ENCODE measurements around the gene TSPAN13.

The TSPAN13 gene

DNA sequence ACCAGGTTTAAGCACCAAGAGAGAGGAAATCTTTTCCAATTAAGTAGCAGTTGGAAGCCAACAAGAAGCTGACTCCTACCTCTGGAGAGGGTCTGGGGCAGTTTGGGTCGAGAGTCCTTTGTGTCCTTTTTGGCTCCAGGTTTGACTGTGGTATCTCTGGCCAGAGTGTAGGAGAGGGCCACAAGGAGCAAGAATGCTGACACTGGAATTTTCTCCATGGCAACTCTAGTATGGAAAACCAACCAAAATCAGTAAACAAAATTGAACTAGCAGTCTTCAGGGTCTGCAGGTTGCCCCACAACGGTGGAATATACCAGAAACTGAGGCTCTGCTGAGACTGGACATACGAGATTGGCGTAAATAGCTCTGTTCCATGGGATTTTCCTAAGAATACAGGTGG lies 48.0 kb downstream of the TSPAN13 start:
- no peak overlapping the region for H3K4me3 ChIP-seq (replicated peaks in 1 of 2; ENCODE audit: low read depth in 2 of 2, low read length in 2 of 2)
- TF ChIP-seq, protein P1, sequence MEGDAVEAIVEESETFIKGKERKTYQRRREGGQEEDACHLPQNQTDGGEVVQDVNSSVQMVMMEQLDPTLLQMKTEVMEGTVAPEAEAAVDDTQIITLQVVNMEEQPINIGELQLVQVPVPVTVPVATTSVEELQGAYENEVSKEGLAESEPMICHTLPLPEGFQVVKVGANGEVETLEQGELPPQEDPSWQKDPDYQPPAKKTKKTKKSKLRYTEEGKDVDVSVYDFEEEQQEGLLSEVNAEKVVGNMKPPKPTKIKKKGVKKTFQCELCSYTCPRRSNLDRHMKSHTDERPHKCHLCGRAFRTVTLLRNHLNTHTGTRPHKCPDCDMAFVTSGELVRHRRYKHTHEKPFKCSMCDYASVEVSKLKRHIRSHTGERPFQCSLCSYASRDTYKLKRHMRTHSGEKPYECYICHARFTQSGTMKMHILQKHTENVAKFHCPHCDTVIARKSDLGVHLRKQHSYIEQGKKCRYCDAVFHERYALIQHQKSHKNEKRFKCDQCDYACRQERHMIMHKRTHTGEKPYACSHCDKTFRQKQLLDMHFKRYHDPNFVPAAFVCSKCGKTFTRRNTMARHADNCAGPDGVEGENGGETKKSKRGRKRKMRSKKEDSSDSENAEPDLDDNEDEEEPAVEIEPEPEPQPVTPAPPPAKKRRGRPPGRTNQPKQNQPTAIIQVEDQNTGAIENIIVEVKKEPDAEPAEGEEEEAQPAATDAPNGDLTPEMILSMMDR (IDR thresholded peaks at IDR 0.05; ENCODE audit: low read depth, low read length) = no peak
- no peak for DNase-seq (ENCODE audit: low read depth in 2 of 2)

DNA sequence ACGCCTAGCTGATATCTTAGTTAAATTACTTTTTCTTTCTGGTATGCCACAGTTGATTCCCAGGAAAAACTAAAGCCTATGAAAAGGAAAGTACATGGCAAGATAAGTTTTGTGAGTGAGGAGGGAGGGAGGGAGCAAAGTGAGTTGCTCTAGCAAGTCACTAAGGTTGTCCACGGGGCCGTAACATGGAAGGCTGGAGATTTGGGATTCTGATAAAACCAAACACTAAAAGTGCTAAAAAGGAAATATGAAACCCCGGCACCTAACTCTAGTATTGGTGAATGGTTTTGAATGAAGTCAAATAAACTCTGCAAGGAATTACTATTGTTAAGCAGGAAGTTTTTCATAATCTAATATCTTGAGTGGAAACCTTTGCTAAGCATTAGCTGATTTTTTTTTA lies 49.6 kb downstream of the TSPAN13 start:
- H3K4me3 ChIP-seq (replicated peaks in 1 of 2; ENCODE audit: low read depth in 2 of 2, low read length in 2 of 2) = no peak overlapping the region
- no peak for DNase-seq (ENCODE audit: low read depth in 2 of 2)
- TF ChIP-seq, protein P1 (IDR thresholded peaks at IDR 0.05; ENCODE audit: low read depth, low read length) = no peak

DNA sequence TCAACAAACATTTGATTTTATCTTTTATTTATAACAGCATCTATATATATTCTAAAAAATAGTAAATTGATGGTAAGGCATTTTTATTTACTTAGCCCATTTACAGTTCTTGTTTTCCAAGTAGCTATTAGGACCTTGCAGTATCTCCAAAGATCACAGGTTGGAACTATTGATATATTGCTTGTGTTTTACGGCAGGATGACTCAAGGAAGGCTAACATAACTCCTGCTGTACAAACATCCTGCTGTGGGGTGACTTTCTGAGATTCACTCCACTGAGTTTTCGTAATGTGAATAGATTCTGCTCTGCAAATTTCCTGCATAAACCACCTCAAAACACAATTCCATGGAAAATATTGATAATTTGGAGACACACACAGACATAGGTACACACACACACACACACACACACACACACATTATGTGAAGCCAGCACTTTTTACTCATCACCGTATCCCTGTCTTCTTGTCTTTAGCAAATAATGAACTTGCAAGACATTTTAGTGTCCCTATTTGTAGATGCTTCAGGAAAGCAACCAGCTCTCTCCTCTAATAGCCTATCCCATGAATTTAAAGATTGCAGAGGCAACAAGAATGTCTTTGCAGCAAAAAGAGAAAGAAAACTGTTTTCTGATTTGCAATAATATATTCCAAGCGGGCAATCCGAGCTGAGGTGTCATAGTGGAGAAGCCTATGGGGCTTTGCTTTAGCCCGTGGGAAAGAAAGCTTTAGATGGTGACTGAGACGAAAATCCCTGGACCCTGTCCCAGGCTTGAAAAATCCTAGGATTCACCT lies 50.5 kb downstream of the TSPAN13 start:
- DNase-seq (ENCODE audit: low read depth in 2 of 2) = peak in 1 of 2 donors; percentile 15
- H3K4me3 ChIP-seq (replicated peaks in 1 of 2; ENCODE audit: low read depth in 2 of 2, low read length in 2 of 2) = no peak overlapping the region
- TF ChIP-seq, protein P1 (IDR thresholded peaks at IDR 0.05; ENCODE audit: low read depth, low read length) = no peak

DNA sequence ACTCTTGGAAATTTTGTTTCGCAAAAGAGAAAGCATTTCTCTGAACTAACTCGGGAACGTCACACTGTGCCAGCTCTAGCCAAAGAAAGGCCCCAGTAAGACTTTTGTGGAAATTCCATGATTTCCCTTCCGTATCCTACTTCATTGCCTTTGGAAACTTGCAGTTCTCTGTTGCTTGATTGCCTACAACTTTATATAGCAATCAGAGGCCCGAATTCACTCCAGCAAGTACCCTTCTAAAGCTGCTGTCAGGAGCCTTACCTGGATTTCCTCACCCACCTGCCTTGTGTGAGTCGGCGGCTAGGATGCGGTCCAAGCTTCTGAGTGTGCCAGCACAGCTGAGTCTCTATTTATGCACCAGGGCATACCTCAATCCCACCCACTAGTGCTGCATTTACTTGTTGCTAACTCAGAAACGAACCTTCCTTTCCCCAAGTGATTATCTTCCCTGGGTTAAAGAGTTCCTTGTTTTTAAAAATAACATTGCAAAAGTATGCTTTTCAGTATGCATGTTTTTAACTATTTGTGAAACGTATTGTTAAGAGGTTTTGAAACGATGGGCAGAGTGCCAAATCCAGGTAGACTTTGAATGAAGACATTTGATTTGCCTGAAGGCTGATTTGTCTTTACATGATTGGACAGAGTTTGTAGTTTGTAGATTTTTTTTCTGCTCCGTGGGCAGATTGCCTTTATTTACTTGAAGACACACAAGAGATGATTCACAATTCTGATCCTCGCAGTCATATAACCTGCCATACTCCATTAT lies 51.3 kb downstream of the TSPAN13 start, which contains the start of gene AGR2:
Gene AGR2, minus strand, starts transcription at position 326 of the 766 bp plus-strand sequence. CDS start 3,203 bp downstream, outside the sequence.
- TF ChIP-seq, protein P1 (IDR thresholded peaks at IDR 0.05; ENCODE audit: low read depth, low read length) = no peak
- no peak for DNase-seq (ENCODE audit: low read depth in 2 of 2)
- no peak within 1 kb of the TSS for H3K4me3 ChIP-seq (replicated peaks in 1 of 2; ENCODE audit: low read depth in 2 of 2, low read length in 2 of 2)

DNA sequence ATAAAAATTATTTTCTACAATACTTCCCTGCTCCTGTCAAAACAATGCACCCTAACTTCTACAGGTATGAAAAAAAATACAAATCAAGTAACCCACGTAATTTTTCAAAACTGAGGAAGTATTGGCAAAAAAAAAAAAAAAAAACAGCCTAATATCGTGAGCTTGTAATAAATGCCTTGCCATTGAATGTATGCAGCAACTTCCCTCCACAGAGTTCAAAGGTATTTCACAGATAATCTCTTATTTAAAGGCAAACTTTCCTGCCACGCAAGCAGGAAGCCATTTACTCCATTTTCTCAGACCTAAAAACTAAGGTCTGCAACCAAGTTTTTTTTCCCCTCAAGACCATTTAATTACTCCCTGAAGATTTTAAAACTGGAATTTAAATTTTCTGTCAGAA lies 51.9 kb downstream of the TSPAN13 start:
- TF ChIP-seq, protein P1 (IDR thresholded peaks at IDR 0.05; ENCODE audit: low read depth, low read length) = no peak
- no peak overlapping the region for H3K4me3 ChIP-seq (replicated peaks in 1 of 2; ENCODE audit: low read depth in 2 of 2, low read length in 2 of 2)
- no peak for DNase-seq (ENCODE audit: low read depth in 2 of 2)

DNA sequence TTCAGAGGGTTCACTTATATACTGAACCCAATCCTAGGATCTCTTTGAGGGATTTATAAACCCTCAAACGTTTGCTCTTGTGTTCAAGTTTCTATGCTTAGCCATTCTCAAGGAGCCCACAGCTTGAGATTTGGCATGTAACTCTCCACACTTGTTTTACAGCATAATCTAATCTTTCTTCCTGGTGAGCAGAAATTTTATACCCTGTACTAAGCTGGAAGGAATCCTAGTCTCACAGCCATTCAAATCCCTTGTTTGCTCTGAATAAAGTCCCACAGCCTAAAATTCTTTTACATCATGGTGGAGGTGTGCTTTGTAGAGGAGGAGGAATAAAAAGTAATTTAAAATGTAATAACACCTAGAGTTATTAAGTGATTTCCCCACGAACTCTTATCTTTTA lies 56.6 kb downstream of the TSPAN13 start:
- peak in 1 of 2 donors; percentile 12 for DNase-seq (ENCODE audit: low read depth in 2 of 2)
- TF ChIP-seq, protein P1 (IDR thresholded peaks at IDR 0.05; ENCODE audit: low read depth, low read length) = no peak
- no peak overlapping the region for H3K4me3 ChIP-seq (replicated peaks in 1 of 2; ENCODE audit: low read depth in 2 of 2, low read length in 2 of 2)

Measured in cardiac fibroblast (primary cell).